Inflammatory macrophage treated with lipopolysaccharide for 4 hours (primary cell): ENCODE data around the gene C1QTNF6.
"Not testable (repeated sequence)": the region's sequence is repeated elsewhere in the genome, so short reads cannot be mapped to it uniquely, and the experiment has no call there.

Source experiments
- DNase-seq: peaks from one replicate; pipeline ENCODE4 v3.0.0-alpha.2; 2020

Gene C1QTNF6

DNA sequence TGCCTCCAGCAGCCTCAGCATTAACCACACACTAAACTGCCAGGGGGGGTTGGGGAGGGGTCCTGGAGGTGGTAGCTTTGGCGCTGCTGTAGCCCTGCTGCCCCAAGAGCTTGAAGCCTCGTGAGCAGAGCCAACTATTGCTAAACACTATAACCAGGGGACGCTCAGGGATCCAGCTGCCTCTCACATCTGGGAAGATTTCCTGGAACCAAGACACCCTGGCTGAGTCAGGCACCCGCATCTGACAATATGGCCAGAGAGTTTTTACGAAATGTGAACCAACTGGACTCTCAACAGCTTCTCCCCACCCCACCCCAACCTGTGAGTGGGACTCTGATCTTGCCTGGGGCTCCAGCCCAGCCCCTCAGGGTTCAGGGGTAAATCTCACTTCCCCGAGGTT is 14.3 kb downstream of the C1QTNF6 start:
- no peak for DNase-seq

DNA sequence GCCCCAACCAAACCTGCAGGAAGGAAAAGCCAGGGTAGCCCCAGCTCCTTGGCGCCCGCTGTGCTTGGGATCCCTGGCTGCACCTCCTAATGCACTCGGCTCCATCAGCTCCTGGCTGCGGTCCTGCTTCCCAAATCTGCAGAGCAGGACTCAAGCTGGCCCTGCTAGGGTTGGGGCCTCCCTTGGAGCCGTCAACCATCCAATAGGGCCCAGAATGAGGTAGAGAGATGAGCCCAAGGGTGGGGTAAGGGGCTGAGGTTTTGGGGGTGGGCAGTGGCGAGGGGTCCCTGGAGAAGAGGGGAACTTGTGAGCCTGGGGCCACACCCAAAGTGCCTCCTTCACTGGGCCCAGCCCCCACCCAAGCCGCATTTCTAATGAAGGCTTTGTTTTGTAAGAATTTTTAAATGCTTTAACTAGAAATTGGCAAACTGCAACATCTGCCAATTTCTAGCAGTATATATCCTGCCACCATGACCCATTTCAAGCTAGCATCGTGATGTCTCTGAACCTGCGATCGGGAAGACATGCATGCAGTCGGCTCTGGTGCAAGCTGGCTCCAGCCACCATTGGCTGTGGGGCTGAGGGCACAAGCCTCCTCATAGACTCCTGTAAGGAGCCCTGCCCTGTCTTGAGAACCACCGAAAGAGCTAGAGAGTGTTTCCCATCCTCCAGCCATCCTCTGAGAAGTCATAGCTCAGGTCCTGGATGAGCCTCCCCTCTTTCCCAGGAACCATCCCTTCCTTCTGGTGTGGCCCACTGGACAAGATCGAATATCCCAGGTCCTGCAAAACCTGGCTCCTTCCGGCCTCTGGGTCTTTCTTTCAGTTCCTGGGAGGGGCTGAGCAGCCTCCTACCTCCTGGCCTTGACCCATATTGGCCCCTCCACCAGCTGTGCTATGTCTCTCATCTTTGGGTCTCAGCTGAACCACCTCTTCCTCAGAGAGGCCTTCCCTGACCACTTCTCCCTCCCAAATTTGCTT is 15.5 kb downstream of the C1QTNF6 start:
- DNase-seq: no peak

DNA sequence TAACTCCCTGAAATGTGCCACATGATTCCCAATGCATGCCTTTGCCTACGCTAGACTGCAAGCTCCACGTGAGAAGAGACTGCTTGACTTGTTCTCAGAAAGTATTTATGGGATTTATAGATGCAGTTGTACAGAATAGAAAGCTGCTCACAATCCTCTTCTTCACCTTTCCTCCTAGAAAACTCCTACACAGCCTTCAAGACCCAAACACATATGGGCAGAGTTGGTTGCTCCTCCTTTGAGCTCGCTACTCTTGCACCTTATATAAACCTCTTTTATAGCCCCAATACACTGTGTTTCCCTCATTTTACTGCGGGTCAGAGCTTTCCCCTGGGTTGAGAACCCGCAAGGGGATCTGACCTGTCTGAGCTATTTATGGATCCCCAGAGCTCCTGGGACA is 16.4 kb downstream of the C1QTNF6 start:
- DNase-seq: no peak

DNA sequence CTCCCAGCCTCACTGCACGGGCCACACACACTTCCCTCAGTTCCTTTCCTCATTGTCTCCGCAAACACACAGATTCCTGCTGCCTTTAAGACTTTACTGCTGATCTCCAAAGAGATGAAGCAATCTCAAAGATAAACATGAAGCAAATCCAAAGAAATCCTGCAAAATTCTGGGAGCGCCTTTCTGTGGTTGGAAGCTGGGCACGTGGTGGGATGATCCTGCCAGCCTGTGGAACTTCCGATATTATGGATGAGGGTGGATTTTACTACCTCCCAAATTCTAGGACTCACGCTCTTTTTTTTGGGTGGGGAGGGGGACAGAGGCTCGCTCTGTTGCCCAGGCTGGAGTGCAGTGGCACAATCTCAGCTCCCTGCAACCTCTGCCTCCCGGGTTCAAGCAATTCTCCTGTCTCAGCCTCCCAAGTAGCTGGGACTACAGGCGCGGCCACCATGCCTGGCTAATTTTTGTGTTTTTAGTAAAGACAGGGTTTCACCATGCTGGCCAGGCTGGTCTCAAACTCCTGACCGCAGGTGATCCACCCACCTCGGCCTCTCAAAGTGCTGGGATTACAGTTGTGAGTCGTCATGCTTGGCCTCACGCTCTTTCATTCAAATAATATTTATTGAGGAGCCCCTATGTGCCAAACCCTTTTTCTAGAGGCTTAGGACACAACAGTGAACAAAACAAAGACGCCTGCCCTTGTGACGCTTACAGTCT is 17.2 kb downstream of the C1QTNF6 start:
- DNase-seq: not testable (repeated sequence)

DNA sequence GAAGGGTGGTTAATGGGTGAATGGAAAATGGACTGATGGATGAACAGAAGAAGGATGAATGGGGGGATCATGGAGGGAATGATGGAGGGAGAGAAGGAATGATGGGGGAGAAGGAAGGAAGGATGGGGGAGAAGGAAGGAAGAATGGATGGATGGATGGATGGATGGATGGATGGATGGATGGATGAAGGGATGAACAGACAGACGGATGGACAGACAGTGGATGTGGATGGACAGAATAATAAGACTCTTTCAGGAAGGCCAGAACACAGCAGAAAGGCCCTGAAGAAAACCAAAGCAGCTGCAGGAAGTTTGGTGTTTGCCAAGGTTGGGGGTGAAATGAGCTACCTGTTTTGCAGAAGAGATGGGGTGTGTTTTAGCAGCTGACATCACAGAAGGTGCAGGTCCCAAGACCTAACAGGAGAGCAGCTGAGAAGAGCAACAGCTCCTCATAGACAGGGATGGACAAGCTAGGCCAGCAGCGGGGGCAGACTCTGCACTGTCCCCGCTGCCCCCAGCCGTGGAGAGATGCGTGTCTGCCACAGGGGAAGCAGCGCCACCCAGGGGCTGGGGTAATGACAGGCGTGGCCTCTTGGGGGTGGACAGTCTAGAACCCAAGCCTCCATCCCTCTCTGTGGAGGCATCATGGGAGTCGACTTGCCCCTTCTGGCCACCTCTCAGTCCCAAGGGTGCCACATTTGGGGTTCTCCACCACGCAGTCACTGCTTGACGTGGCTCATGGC is 17.9 kb downstream of the C1QTNF6 start:
- DNase-seq: no peak

DNA sequence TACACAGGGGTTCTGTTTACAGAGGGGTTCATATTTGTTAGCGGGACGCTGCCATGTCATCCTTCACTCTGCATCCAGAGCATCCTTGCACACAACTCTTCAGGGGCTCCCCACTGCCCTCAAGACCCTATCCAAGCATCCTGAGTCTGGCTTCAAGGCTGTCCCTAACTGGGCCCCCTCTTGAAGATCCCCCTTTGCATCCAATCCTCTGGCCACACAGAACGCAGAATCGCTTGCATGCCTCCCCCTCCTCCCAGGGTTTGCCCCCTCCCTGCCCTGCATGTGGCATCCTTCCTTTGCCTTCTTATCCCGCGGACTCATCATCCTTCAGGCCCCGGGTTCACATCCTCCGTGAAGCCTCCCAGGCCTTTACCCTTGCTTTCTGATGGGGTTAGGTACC is 18.6 kb downstream of the C1QTNF6 start:
- no peak for DNase-seq

DNA sequence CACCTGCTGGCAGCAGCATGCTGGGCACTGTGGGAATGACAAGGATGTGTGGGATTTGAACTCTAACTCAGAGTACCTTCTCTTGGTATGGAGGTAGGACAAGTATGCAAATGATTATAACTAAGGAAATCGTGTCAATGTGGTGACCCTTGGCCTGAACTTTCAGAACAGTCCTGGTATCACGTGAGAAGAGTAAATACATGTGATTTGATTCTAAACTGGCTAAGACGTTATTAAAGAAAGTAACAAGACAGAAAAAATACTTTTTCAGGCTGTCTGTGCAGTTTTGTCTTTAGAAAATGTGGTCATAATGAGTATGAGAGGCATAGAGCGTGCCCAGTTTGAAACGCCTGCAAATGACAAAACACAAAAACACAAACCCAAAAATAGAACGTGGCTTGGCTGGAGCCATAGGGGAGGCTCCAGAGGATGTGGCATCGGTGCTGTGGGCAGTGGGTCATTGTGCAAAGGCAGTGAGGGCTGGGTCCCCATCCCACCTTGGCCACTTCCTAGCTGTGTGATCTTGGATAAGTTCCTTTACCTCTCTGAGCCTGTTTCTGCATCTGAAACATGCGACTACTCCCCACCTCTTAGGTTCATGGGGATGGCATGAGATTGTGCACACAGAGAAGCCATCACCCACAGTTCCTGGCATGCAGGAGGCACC is 19.9 kb downstream of the C1QTNF6 start:
- no peak for DNase-seq

DNA sequence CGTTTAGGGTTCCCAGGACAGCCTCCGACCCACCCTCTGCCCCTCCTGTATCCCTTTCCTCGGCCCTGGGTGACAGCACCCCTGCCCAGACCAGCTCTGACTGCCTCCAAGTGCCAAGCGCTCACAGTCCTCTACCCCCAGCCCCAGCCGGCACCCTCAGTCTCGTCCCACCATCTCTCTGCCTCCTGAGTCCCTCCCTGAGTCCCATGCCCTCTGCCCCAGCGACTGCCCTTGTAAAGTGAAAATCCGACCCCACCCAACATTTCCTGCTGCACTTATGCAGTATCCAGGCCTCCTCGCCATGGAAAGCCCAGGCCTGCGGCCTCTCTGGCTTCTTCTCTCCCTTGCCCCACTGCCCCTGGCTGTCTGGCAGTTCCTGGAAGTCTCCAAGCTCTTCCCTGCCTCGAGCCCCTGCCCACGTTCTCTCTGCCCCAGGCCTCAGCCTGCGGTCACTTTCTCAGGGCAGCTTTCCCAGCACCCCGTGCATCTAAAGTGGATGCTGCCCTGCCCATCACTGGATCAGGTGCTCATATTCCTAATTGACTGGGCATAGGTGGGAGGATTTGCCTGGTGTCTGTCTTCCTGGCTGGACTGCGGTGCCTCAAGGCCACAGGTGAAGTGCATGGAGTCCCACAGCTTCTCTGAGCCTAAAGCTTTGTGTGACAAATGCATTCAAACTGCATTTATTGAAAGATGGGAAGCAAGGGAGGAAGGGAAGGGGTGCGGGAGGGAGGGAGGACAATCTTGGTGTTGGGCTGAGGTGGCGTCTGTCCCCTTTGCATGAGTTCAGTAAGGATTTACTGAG is 20.7 kb downstream of the C1QTNF6 start:
- no peak for DNase-seq

DNA sequence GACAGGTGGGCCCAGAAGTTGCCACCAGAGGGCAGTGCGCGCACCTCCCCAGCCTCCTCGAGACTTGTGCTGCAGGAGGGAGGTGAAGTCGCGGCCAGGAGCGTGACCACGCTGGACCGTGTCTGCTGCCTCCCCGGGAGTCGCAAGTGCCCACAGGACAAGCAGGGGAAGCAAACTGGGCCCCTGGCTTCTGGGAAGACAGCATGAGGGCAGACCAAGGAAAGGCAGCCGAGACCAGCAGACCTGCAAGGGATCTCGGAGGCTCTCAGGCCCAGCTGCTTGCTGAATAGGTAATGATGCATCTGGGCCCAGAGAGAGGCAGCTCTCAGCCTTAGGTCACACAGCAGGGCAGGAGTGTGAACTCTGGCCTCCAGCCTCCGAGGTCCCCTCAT is 21.4 kb downstream of the C1QTNF6 start:
- DNase-seq: peak; percentile 68

DNA sequence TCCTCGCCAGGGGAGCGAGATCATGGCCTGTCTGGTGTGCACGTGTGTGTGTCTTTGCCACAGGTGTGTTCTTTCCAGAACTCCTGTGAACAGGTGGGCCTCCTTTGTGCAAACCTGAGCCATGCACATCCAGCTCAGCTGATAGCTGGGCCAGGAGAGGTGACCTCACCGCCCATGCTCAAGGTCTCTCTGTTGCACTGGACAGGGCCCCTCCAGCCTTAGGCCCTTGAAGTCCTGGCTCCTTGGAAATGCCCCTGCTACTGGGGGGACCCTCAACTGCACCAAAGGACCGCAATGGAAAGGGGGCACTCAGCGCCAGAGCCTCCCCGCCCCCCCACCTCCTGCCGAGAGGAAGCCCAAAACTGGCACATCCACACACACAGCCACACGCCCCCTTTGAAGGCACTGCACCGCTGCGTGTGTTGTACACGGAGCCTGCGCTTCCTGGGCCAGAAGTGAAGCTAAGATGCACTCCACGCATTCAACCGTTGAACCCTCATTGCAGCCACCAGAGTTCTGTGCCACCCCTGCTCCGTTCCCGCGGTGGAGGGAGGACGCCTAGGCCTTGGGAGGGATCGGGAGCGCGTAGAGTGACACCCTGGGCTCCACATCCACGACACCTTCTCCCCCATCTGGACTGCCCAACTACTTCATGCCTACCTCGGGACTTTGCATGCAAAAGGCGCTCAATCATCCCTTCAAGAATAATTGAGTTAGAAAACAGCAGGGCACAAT is 21.9 kb downstream of the C1QTNF6 start:
- DNase-seq: no peak

DNA sequence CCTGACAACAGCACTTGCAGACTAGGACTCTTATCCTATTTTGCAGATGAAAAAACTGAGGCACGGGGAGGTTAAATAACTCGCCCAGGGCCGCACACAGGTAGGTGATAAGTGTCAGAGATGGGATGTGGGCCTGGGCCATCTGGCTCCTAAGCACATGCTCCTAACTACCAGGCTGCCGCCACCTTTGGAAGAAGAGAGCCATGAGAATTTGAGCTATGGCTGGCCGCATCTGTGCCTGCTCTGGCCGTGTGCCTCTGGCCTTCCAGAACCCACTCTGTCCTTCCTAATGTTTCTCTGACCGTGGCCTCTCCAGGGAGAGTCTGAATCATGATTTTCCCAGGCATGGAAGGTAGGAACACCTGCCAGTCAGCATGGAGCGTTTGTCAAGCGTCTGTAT is 23.0 kb downstream of the C1QTNF6 start:
- DNase-seq: no peak

DNA sequence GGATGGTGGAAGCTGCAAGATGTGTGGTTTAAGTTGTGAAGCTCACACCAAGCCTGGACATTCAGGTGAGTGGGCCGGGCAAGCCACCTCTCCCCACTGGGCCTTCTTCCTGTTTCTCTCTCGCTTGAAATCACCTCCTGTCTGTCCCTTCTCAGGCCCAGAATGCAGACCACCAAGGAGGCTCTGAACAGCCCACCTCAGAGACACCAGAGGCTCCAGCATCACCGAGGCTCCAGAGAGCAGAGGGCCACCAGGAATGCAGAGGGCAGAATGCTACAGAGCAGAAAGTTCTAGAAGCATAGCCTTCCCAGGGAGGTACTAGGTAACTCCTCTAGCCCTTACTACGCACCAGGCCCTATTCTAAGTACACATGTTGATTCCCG is 23.6 kb downstream of the C1QTNF6 start:
- no peak for DNase-seq

DNA sequence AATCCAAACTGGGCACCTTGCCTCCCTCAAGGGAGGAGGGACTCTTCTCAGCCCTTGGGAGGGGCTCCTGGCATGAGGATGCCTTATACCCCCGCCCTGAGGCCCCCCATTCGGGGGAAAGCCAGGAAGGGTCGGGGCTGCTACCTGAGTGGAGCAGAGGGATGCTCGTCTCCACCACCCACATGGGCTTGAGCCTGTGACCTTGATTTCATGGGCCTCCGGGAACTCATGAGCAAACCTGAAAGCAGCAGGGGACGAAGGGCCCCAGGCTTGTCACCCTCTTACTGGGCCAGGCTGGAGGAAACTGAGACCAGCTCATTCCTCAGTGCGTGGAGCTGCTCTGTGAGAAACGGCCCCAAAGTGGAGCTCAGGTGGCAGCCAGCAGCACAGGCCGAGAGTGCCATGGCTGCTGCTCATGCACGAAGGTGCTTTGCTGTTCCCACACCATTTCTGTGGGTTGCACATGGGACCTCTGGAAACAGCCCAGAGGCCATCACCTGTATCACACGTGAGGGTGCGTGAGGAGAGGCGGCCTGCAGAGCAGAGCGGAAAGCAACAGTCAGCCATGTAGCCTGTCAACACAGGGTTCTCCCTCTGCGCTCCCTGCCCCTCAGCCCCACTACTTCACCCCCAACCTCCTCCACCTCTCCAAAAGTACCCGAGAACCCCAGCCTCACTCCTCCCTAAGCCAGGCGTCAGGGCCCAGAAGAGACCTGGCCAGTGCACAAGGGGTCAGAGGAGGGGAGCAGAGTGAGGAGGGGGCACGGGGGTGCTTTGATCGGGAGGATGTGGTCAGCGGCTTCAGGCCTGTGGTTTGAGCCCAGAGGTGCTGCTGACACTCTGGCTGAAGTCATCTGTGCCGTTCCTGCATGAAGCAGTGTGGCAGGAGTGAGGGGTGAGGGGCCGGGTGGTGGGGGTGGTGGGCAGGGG is 24.2 kb downstream of the C1QTNF6 start:
- DNase-seq: no peak

DNA sequence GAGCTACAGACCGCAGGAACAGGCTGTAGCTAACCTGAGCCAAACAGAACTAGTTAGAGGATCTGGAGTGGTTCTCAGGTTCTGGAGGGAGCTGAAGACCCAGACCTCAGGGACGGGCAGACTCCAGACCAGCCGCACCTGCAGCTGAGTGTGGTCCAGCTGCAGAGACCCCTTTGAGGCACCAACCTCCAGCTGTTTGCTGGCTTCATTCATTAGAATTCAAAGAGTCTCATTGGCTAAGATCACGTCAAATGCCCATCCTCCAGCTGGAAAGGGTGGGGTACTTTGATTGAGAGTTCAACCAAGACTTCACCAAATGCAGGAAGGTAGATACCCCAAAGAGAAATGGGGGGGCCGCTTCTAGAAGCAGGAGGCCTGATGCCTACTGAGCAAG is 25.0 kb downstream of the C1QTNF6 start:
- DNase-seq: no peak

DNA sequence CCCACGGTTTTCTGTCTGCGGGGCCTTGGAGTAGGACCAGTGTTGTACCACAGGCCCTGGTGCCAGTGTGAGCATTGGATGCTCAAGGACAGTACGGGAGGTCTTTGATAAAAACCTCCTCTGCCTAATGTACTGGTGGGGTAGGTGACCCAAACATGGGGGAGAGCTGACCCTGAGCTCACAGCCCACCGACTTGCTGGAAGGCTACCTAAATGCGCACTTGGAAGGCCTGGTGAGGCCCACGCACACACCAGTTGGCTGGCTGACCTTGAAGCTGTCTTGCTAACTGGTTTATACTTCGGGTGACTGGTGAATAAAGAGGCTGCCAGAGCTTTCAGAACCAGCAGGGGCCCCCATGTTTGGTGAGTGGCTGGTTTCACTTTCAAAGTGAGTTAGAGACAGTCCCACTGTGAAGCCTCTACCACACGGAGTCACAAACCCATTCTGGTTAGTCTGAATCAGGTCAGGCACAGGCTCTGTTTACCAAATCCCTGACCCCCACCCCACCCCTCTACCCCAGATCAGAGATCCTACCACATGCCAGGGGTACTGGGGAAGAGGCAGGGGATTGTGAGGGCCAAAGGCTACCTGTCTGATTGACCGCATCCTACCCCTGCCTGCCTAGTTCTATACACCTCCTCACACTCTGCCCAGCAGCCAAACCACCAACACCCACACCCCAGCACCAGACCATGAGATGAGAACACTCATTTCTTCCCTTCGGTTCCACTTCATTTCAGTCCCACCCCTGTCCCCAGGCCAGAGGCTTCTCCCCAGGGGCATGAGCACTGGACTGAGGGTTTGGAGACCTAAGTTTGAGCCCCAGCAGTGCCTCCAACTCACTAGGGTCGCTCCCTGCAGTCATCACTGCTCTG is 25.6 kb downstream of the C1QTNF6 start:
- peak; percentile 46 for DNase-seq

DNA sequence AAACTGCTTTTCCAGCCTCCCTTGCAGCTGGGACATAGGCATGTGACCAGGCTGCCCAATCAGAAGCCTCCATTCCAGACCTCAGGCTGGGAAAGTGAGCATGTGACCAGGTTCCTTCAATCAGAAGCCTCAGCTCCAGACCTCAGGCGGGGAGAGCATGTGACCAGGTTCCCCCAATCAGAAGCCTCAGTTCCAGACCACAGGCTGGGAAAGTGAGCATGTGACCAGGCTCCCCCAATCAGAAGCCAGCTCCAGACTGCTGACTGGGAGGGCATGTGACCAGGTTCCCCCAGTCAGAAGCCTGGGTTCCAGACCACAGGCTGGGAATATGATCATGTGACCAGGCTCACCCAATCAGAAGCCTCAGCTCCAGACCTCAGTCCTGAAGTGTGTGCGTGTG is 26.6 kb downstream of the C1QTNF6 start:
- no peak for DNase-seq

DNA sequence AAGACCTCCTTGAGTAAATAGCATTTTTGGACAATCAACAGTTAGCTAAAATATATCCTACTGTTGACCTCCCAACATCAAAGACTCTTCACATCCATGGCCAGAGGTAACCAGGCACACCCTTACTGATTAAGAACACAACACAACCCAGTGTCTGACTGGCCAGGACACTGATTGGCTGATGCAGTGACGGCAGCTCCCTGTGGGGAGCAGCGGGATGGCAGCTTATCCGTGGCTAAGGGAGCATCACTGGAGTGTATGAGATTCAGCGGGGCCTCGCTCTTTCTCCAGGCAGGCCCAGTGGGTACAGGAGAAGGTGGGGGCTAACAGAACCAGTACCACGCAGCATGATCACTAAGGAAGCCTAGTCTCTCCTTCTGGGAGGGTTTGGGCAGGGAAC is 28.0 kb downstream of the C1QTNF6 start:
- DNase-seq: no peak

DNA sequence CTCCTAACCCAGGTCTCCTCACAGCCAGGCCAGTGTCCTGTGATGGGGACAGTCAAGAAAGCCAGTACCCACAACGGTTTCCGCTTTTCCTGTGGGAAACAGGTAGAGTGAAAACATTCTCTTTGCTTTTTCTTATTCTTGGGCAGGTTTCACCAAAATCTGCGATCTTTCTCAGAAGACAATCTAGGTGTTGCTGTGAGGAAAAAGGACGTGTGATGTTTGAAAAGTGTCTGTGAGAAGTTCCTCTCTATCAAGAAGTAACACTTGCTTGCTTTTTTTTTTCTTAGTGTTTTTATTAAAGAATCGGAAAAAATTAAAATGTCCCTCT is 29.1 kb downstream of the C1QTNF6 start:
- no peak for DNase-seq
